SK-MEL-5 (cell line): Measurements from ENCODE around the gene LDHA. TPM values are rescaled to one million over a fixed set of nuclear protein-coding genes. Genes with fewer than 3 reads are reported as not detected.
A peak's percentile ranks its signal among the peaks of the same experiment; 100 is the strongest.

Source experiments
- DNase-seq: peaks from one replicate; pipeline ENCODE4 v3.0.0-alpha.2; 2016; ENCODE audit warnings: low read depth, low spot score
- in situ Hi-C: cut with HindIII; loops from 2 replicates; pipeline ENCODE4 v1.10.0; 2016; ENCODE audit warnings: low sequenced_read_pairs, high pct_unique_total_duplicates, low pct_unique_long_range_greater_than_20kb
- polyA plus RNA-seq, 2 experiments: library from polyadenylated mRNA; depleted of rRNA; stranded (reverse); fragments of >200 nt; gene quantifications; 2 replicates each; pipeline ENCODE4 v1.2.3, GENCODE V29; 2015
- total RNA-seq: library from RNA; depleted of rRNA; stranded (reverse); fragments of >200 nt; shearing (Covaris generic); gene quantifications from 2 replicates; pipeline ENCODE4 v1.2.3, GENCODE V29; 2014; rRNA removed

Gene LDHA
- 1,308 and 1,481 TPM in 2 replicates for total RNA-seq
- 1,753 and 1,769 TPM in 2 replicates for polyA plus RNA-seq (2015; cell fraction: cytosol; rRNA removed)
- 769 and 822 TPM in 2 replicates for polyA plus RNA-seq (2015; cell fraction: nucleus; rRNA removed)

- peak; percentile 96 for DNase-seq
- in situ Hi-C loops: no loop called here
Observed at GRCh38 chr11:18394275-18394927, at the start of gene LDHA. TSS of gene LDHA (plus strand) at chr11:18394563. CDS start at chr11:18396843, 2,280 bp downstream.

- in situ Hi-C loops: no loop called here
- no peak for DNase-seq
Observed at GRCh38 chr11:18347471-18348125, 46.8 kb upstream of the LDHA start.

GRCh38 chr11:18352581-18352980, 41.8 kb upstream of the LDHA start:
- in situ Hi-C loops: no loop called here
- no peak for DNase-seq

- DNase-seq: no peak
- in situ Hi-C loops: no loop called here
Observed at GRCh38 chr11:18358646-18359045, 35.7 kb upstream of the LDHA start.

- no peak for DNase-seq
- in situ Hi-C loops: no loop called here
Observed at GRCh38 chr11:18361154-18361553, 33.2 kb upstream of the LDHA start.

GRCh38 chr11:18364495-18365073, 29.8 kb upstream of the LDHA start:
- in situ Hi-C loops: no loop called here
- no peak for DNase-seq

- in situ Hi-C loops: no loop called here
- DNase-seq: no peak
Observed at GRCh38 chr11:18365741-18366140, 28.6 kb upstream of the LDHA start.

GRCh38 chr11:18366286-18366685, 28.1 kb upstream of the LDHA start:
- DNase-seq: no peak
- in situ Hi-C loops: no loop called here

GRCh38 chr11:18367431-18367830, 26.9 kb upstream of the LDHA start:
- in situ Hi-C loops: no loop called here
- DNase-seq: no peak

- DNase-seq: no peak
- in situ Hi-C loops: no loop called here
Observed at GRCh38 chr11:18368221-18368620, 26.1 kb upstream of the LDHA start.

- in situ Hi-C loops: no loop called here
- DNase-seq: no peak
Observed at GRCh38 chr11:18369398-18369797, 25.0 kb upstream of the LDHA start.

GRCh38 chr11:18371279-18371678, 23.1 kb upstream of the LDHA start:
- in situ Hi-C loops: no loop called here
- no peak for DNase-seq

GRCh38 chr11:18372201-18372600, 22.2 kb upstream of the LDHA start:
- in situ Hi-C loops: no loop called here
- no peak for DNase-seq

- in situ Hi-C loops: no loop called here
- no peak for DNase-seq
Observed at GRCh38 chr11:18374956-18375355, 19.4 kb upstream of the LDHA start.

- in situ Hi-C loops: no loop called here
- DNase-seq: no peak
Observed at GRCh38 chr11:18375941-18376340, 18.4 kb upstream of the LDHA start.

GRCh38 chr11:18379201-18379600, 15.2 kb upstream of the LDHA start:
- DNase-seq: no peak
- in situ Hi-C loops: no loop called here

GRCh38 chr11:18383388-18384156, 10.8 kb upstream of the LDHA start:
- peak; percentile 37 for DNase-seq

GRCh38 chr11:18384157-18384641, 10.2 kb upstream of the LDHA start:
- in situ Hi-C loops: no loop called here
- peak; percentile 78 for DNase-seq

More at GRCh38 chr11:18383388-18384156, 10.8 kb upstream of the LDHA start:
- in situ Hi-C loops: no loop called here
